ENCODE data around the gene FUT3. TPM values are rescaled to one million over a fixed set of nuclear protein-coding genes. Genes with fewer than 3 reads are reported as not detected.

Gene FUT3
- total RNA-seq, 1 donor from 2014 or later: 0.84 TPM

- H4K20me1 ChIP-seq (ENCODE audit: insufficient read depth, low read length): no peaks in the 10 kb centered on the region
- FAIRE-seq: no peak
- peaks cover 6% of the 10 kb centered on the region for H3K4me1 Mint-ChIP-seq (ENCODE audit: low read depth, unreplicated experiment)
- H3K4me3 Mint-ChIP-seq (ENCODE audit: unreplicated experiment): no peak overlapping the region
- H3K9me3 ChIP-seq (ENCODE audit: insufficient read depth, low read depth, low read length): no peaks in the 10 kb centered on the region
- no peak overlapping the region for H3K27ac ChIP-seq (ENCODE audit: low read depth, low read length)
- H3K9ac ChIP-seq (ENCODE audit: low read length): no peak overlapping the region
- H2AFZ ChIP-seq (ENCODE audit: low read depth, low read length): no peak overlapping the region
- no peaks in the 10 kb centered on the region for H3K4me1 ChIP-seq (ENCODE audit: insufficient read depth, low read length)
- H3K27ac Mint-ChIP-seq (ENCODE audit: unreplicated experiment): peak overlapping the region; percentile 1
- H3K36me3 Mint-ChIP-seq (ENCODE audit: low read depth, unreplicated experiment): no peaks in the 10 kb centered on the region
- TF ChIP-seq EZH2 (IDR thresholded peaks at IDR 0.05; ENCODE audit: insufficient read depth, low read length): no peak
- peak; percentile 7 for TF ChIP-seq CTCF (IDR thresholded peaks at IDR 0.05; ENCODE audit: insufficient read depth, low read depth, low read length)
- DNase-seq (ENCODE audit: low read depth): no peak
- no peaks in the 10 kb centered on the region for H3K36me3 ChIP-seq (ENCODE audit: insufficient read depth, low read length)
- no peaks in the 10 kb centered on the region for H3K9me3 Mint-ChIP-seq (ENCODE audit: unreplicated experiment)
- H3K27me3 Mint-ChIP-seq (ENCODE audit: low read depth, unreplicated experiment): peaks cover 45% of the 10 kb centered on the region
- no peaks in the 10 kb centered on the region for H3K79me2 ChIP-seq (ENCODE audit: insufficient read depth, low read length)
- peaks cover 4% of the 10 kb centered on the region for H3K27me3 ChIP-seq (ENCODE audit: insufficient read depth, low read length)
- no peak overlapping the region for H3K4me2 ChIP-seq (ENCODE audit: low read length)
- no peak overlapping the region for H3K4me3 ChIP-seq (ENCODE audit: insufficient read depth, low read depth, low read length)
Measured at GRCh38 chr19:5864725-5865486, 13.7 kb upstream of the FUT3 start.

DNA sequence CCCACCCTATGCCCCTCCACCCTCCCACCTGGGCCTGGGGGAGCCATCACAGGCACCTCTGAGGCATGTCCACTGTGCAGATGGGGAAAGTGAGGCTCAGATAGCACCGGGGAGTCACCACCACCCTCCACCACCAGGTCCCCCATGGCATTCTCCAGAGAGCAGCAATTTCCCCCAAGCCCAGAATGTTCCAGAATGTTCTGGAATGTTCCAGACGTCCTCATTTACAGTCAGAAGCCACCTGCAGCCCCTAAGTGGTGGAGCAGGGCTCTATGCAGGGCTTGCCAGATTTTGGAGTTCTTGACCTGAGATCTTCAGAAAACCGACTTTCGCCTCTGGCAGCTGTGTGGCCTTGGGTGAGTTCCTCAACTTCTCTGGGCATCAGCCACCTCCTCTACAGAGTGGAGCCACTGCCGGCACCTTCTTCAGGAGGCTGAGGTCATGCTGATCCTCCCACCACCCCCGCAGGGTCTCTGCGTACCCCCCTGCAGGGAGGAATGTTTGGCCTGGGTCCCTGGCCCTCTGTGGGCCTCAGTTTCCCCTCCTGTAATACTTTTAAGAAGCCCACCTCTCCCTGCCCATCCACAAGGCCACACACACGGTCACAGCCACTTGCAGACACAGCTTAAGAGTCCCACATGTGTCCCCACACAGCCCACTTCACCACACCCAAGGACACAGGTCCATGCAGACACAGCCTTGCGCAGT, 12.9 kb upstream of the FUT3 start:
- FAIRE-seq: no peak
- H3K4me3 ChIP-seq (ENCODE audit: insufficient read depth, low read depth, low read length): no peak overlapping the region
- TF ChIP-seq CTCF (IDR thresholded peaks at IDR 0.05; ENCODE audit: insufficient read depth, low read depth, low read length) (no peak), EZH2 (IDR thresholded peaks at IDR 0.05; ENCODE audit: insufficient read depth, low read length) (no peak)
- peaks cover 4% of the 10 kb centered on the region for H3K27me3 ChIP-seq (ENCODE audit: insufficient read depth, low read length)
- Mint-ChIP-seq H3K9me3 (ENCODE audit: unreplicated experiment) (no peaks in the 10 kb centered on the region), H3K4me3 (ENCODE audit: unreplicated experiment) (no peak overlapping the region), H3K27ac (ENCODE audit: unreplicated experiment) (no peak overlapping the region), H3K36me3 (ENCODE audit: low read depth, unreplicated experiment) (no peaks in the 10 kb centered on the region), H3K4me1 (ENCODE audit: low read depth, unreplicated experiment) (peaks cover 6% of the 10 kb centered on the region), H3K27me3 (ENCODE audit: low read depth, unreplicated experiment) (peaks cover 45% of the 10 kb centered on the region)
- H3K4me1 ChIP-seq (ENCODE audit: insufficient read depth, low read length): no peaks in the 10 kb centered on the region
- no peak overlapping the region for H3K27ac ChIP-seq (ENCODE audit: low read depth, low read length)
- H3K4me2 ChIP-seq (ENCODE audit: low read length): no peak overlapping the region
- no peaks in the 10 kb centered on the region for H4K20me1 ChIP-seq (ENCODE audit: insufficient read depth, low read length)
- H3K36me3 ChIP-seq (ENCODE audit: insufficient read depth, low read length): no peaks in the 10 kb centered on the region
- H3K9ac ChIP-seq (ENCODE audit: low read length): no peak overlapping the region
- no peaks in the 10 kb centered on the region for H3K79me2 ChIP-seq (ENCODE audit: insufficient read depth, low read length)
- DNase-seq (ENCODE audit: low read depth): no peak
- H3K9me3 ChIP-seq (ENCODE audit: insufficient read depth, low read depth, low read length): no peaks in the 10 kb centered on the region
- no peak overlapping the region for H2AFZ ChIP-seq (ENCODE audit: low read depth, low read length)
